Measurements from ENCODE around the gene TRRAP.

TRRAP gene

DNA sequence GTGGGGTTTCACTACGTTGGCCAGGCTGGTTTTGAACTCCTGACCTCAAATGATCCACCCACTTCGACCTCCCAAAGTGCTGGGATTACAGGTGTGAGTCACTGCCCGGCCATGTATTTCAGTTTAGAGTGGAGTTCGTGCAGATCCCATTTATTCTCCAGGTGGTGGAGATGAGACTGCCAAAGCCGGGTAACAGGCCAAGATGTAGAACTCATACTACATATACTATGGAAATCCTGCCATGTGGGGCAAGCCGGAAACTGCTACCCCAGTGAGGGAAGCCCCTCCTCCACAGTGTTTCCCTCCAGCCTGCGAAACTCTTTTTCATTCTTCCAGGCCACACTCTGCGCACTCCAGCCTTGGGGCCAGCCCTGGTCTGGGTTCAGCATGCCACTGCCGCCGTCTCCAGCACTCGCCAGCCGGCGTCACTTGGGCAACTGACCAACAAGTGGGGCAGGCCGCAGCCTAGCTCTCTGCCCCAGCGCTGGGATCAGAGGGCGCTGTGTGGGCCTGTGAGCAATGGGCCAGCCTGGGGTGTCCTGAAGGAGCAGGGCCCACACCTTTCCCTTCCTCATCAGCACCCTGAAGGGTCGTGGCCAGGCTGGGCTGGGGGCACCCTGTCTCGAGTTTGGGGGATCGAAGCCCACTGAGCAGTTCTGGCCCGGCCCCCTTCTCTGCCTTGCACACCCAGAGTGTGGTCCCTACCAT, 122.0 kb downstream of the TRRAP start:
- peaks cover 31% of the 10 kb centered on the region for H3K36me3 Mint-ChIP-seq
- peaks cover 10% of the 10 kb centered on the region for H3K4me1 Mint-ChIP-seq
- no peak overlapping the region for H3K27ac Mint-ChIP-seq
- ATAC-seq (ENCODE audit: low read depth), result no peak
- no peak overlapping the region for H3K4me3 Mint-ChIP-seq
- no peaks in the 10 kb centered on the region for H3K9me3 Mint-ChIP-seq
- no peaks in the 10 kb centered on the region for H3K27me3 Mint-ChIP-seq
- no peak for DNase-seq (ENCODE audit: low spot score in 2 of 2)

DNA sequence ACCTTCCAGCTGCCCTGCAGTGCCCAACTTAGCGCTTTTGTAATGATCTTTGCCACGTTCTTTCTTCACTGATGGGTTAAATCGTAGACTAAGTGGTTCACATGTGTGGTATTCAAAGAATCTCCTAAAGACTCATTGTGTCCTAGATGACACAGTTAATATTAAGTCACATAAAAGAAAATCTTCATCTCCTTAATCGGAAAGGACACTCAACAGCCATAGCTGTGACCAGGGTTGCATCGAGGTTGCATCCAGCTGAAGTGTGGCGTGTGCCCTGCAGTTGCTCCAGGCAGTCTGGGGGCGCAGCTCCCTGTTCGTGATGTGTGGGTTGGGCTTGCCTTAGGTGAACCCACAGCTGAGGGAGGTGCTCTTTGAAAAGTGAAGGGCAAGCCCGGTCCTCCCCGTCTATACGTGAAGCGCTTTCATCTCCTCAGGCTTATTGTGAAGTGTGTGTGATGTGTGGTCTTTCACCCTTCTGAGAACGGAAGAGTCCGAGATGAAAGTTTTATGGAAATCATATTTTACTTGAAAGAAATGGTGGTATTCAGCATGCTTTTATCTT, 122.7 kb downstream of the TRRAP start:
- H3K36me3 Mint-ChIP-seq, result peaks cover 29% of the 10 kb centered on the region
- H3K4me3 Mint-ChIP-seq, result no peak overlapping the region
- H3K27me3 Mint-ChIP-seq, result no peaks in the 10 kb centered on the region
- H3K9me3 Mint-ChIP-seq, result no peaks in the 10 kb centered on the region
- DNase-seq (ENCODE audit: low spot score in 2 of 2), result no peak
- H3K4me1 Mint-ChIP-seq, result peaks cover 5% of the 10 kb centered on the region
- no peak for ATAC-seq (ENCODE audit: low read depth)
- H3K27ac Mint-ChIP-seq, result no peak overlapping the region

DNA sequence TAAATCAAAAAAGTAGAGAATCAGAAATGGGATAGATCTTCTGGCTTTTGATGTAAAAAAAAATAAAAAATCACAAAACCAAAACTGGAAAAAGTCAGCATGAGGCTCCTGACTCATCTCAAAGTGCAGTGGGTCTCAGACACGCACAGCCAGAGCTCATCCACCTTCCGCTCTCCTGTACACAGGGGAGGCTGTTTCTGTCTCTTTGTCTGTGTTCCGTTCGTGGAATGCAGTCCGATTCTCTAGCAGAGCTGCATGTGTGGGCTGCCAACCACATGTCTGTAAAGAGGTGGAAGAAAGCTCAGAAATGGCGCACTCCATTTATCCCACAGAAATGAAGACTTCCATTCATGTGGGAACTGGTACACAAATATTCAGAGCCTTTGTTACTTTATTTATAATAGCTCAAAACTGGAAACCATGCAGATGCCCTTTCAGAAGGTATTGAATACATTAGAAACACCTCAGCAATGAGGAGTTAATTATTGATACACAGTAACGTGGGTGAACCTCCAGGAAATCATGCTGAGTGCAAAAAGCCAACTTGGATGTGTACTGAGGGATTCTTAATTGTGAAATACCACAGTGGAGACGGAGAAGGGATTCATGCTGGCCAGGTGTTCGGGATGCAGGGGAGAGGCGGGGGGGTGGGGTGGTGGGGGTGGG, 123.3 kb downstream of the TRRAP start:
- Mint-ChIP-seq H3K9me3 (no peaks in the 10 kb centered on the region), H3K4me1 (peaks cover 3% of the 10 kb centered on the region), H3K27me3 (no peaks in the 10 kb centered on the region), H3K27ac (peak overlapping the region; percentile 55), H3K4me3 (no peak overlapping the region), H3K36me3 (peaks cover 30% of the 10 kb centered on the region)
- no peak for ATAC-seq (ENCODE audit: low read depth)
- no peak for DNase-seq (ENCODE audit: low spot score in 2 of 2)

DNA sequence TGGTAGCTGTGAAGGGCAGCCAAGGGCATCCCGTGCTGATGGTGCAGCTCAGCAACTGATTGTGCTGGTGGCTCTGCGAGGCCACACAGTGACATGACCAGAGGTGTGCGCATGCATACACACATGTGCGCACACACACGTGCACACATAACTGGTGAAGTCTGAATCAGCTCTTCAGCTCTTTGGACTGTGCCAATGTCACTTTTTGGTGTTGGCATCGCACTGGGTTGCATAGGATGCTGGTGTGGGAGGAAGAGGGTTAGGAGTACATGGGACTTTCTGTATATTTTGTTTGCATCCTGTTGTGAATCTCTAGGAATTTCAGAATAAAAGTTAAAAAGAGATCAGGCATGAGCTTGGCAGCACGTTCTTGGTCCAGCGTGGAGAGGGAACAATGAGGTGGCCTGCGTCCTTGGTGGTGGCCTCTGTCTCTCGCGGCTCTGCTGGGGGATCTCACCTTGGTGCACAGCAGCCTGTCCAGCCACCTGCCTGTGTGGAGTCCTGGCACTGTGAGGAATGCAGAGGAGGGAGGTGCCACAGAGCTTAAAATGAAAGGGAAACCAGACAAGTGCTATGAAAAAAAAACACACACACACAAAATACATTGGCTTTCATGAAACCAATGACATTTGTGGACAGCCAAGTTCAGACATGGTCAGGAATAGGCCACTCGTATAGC, 124.0 kb downstream of the TRRAP start:
- Mint-ChIP-seq H3K9me3 (no peaks in the 10 kb centered on the region), H3K4me1 (peaks cover 3% of the 10 kb centered on the region), H3K27me3 (no peaks in the 10 kb centered on the region), H3K4me3 (no peak overlapping the region), H3K36me3 (peaks cover 34% of the 10 kb centered on the region), H3K27ac (no peak overlapping the region)
- ATAC-seq (ENCODE audit: low read depth) (no peak), DNase-seq (ENCODE audit: low spot score in 2 of 2) (no peak)

DNA sequence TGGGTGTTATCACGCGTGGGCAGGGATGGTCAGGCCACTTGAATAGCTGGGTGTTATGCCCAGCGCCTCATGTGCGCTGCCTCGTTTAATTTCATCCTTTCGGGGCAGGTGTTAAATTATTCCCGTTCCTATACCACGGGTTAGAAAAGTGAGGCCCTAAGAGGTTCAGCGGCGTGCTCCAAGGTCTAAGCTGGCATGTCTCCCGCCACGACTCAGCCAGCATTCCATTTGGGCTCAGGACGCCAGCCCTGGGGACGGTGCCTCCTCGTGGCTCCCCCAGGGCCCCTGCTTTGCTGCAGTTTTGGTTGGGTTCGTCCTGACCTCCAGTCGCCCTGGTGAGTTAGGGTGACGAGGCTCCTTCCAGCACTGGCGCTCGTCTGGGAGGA, 124.5 kb downstream of the TRRAP start:
- no peak overlapping the region for H3K4me3 Mint-ChIP-seq
- no peaks in the 10 kb centered on the region for H3K27me3 Mint-ChIP-seq
- peaks cover 34% of the 10 kb centered on the region for H3K36me3 Mint-ChIP-seq
- peaks cover 3% of the 10 kb centered on the region for H3K4me1 Mint-ChIP-seq
- ATAC-seq (ENCODE audit: low read depth) (no peak), DNase-seq (ENCODE audit: low spot score in 2 of 2) (no peak)
- H3K27ac Mint-ChIP-seq, result no peak overlapping the region
- H3K9me3 Mint-ChIP-seq, result no peaks in the 10 kb centered on the region

DNA sequence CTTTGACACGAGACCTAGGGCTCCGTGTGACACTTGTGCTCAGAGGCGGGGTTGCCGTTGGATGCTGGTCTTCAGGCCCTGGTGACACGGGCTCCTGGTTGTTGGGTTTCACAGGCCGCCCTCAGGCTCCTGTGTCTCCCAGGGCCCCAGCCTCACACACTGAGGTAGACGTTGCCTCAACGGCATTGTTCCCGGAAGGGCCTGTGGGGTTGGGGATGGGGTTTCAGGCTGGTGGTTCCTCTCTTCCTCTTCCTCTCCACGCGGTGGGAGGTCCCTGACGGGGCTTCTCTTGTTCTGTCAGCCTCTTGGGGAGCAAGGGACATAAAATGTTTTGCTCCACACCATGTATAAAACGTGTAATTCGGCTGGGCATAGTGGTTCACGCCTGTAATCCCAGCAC, 125.1 kb downstream of the TRRAP start:
- Mint-ChIP-seq H3K4me1 (peaks cover 3% of the 10 kb centered on the region), H3K27ac (no peak overlapping the region), H3K36me3 (peaks cover 37% of the 10 kb centered on the region), H3K27me3 (no peaks in the 10 kb centered on the region), H3K9me3 (no peaks in the 10 kb centered on the region), H3K4me3 (no peak overlapping the region)
- no peak for DNase-seq (ENCODE audit: low spot score in 2 of 2)
- ATAC-seq (ENCODE audit: low read depth), result no peak

DNA sequence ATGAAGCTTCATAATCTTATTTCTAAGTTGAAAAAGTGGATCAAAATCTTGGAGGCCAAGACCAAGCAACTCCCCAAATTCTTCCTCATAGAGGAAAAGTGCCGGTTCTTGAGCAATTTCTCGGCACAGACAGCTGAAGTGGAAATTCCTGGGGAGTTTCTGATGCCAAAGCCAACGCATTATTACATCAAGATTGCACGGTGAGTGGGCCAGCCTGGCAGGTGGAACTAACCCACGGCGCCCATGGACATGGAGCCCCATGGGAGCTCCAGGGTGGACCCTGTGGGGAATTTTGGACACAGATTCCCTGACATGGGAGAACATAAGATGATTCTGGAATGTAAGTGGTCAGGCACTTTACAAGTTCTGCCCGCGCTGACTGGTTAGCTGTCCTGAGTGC, 125.9 kb downstream of the TRRAP start:
- H3K36me3 Mint-ChIP-seq, result peaks cover 37% of the 10 kb centered on the region
- peaks cover 3% of the 10 kb centered on the region for H3K4me1 Mint-ChIP-seq
- no peak overlapping the region for H3K27ac Mint-ChIP-seq
- no peak for DNase-seq (ENCODE audit: low spot score in 2 of 2)
- H3K27me3 Mint-ChIP-seq, result no peaks in the 10 kb centered on the region
- ATAC-seq (ENCODE audit: low read depth), result no peak
- no peaks in the 10 kb centered on the region for H3K9me3 Mint-ChIP-seq
- H3K4me3 Mint-ChIP-seq, result no peak overlapping the region

DNA sequence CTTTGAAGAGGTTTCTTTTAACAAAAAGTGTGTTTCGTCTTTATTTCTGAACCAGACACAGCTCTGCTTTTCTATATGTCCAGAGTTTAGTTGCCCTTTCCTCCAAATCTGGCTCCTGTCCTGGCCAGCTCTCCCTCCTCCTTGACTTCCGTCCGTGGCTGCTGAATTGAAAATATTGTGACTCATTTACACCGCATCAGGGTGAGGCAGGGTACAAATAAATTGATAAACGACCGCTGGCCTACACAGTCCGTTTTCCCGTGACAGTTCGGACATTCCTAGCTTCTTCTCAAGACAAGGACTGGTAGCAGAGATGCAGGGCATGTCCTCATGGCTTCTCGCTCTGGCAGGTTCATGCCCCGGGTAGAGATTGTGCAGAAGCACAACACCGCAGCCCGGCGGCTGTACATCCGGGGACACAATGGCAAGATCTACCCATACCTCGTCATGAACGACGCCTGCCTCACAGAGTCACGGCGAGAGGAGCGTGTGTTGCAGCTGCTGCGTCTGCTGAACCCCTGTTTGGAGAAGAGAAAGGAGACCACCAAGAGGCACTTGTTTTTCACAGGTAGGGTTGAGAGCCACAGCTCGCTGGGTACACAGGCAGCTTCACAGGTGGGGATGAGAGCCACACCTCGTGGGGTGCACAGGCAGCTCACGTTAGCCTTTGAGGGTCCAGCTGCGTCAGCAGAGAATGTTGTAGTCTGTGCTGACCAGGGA, 126.6 kb downstream of the TRRAP start:
- Mint-ChIP-seq H3K9me3 (no peaks in the 10 kb centered on the region), H3K36me3 (peaks cover 33% of the 10 kb centered on the region), H3K4me3 (no peak overlapping the region), H3K27ac (peak overlapping the region; percentile 75), H3K27me3 (no peaks in the 10 kb centered on the region), H3K4me1 (peaks cover 3% of the 10 kb centered on the region)
- DNase-seq (ENCODE audit: low spot score in 2 of 2) (no peak), ATAC-seq (ENCODE audit: low read depth) (no peak)

DNA sequence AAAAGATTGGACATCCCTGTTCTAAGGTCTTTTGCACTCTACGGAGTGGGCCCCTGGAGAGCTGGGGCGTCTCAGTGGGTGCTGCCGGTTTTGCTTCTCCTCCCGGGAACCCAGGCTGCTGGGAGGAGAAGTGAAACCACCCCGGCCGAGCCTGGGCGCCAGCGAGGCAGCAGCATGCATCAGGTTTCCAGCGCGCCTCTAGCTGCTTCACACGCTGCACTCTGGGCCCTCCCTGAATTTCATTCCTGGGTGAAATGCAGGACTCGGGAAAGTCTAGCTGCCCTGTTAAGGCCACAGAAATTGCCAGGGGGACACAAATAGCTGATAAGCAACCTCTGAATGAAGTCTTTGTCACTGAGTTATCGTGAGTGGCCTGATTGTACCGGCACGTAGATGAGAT, 127.4 kb downstream of the TRRAP start:
- H3K4me3 Mint-ChIP-seq, result no peak overlapping the region
- H3K27me3 Mint-ChIP-seq, result no peaks in the 10 kb centered on the region
- H3K36me3 Mint-ChIP-seq, result peaks cover 40% of the 10 kb centered on the region
- DNase-seq (ENCODE audit: low spot score in 2 of 2), result peak; percentile 34 to 37
- ATAC-seq (ENCODE audit: low read depth), result peak; percentile 95
- H3K9me3 Mint-ChIP-seq, result no peaks in the 10 kb centered on the region
- peaks cover 3% of the 10 kb centered on the region for H3K4me1 Mint-ChIP-seq
- peak overlapping the region; percentile 75 for H3K27ac Mint-ChIP-seq

DNA sequence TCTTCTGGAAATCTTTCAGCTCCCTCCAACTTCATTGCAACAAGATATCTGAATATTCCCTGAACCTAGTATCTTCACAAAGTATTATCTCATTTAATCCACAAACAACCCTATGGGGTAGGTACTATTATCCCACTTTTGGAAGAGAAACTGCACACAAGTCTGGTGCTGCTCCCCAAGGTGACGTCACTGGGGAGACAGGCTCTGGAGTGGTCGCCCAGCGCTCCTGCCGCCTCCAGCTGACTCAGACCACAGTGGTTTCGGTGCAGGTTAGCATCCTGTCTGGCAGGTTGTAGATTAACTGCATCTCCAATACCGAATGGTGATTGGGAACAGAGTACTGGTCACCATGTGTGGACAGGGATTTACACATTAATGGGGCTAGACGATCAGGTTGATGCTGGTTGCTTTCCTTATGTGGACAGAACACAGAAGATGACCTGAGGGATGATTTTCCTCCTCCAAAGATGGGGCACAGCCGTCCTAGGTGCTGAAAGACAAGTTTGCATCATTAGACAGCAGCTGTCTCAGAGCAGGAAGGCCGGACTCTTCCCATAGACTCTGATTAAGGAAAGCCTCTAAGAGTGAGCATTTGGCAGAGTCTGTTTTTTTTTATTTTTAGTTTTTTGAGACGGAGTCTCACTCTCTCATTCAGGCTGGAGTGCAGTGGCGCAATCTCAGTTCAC, 128.6 kb downstream of the TRRAP start:
- DNase-seq (ENCODE audit: low spot score in 2 of 2), result no peak
- H3K27me3 Mint-ChIP-seq, result no peaks in the 10 kb centered on the region
- no peak for ATAC-seq (ENCODE audit: low read depth)
- no peak overlapping the region for H3K27ac Mint-ChIP-seq
- H3K4me3 Mint-ChIP-seq, result no peak overlapping the region
- no peaks in the 10 kb centered on the region for H3K9me3 Mint-ChIP-seq
- H3K36me3 Mint-ChIP-seq, result peaks cover 34% of the 10 kb centered on the region
- H3K4me1 Mint-ChIP-seq, result peaks cover 3% of the 10 kb centered on the region

DNA sequence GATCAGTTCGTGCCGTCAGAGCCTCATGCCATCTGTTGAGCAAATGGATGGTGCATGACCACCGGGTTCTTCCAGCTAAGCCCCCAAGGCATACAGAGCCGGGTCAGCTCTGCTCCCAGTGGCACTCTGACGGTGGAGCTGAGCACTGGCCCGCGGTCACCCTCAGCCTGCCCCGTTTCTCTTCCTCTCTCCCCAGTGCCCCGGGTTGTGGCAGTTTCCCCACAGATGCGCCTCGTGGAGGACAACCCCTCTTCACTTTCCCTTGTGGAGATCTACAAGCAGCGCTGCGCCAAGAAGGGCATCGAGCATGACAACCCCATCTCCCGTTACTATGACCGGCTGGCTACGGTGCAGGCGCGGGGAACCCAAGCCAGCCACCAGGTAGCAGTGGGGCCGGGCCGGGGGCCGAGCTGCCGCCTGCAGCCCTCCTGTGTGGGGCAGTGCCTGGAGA, 129.9 kb downstream of the TRRAP start:
- peaks cover 33% of the 10 kb centered on the region for H3K36me3 Mint-ChIP-seq
- DNase-seq (ENCODE audit: low spot score in 2 of 2) (no peak), ATAC-seq (ENCODE audit: low read depth) (no peak)
- no peaks in the 10 kb centered on the region for H3K9me3 Mint-ChIP-seq
- H3K27ac Mint-ChIP-seq, result no peak overlapping the region
- H3K4me1 Mint-ChIP-seq, result peaks cover 3% of the 10 kb centered on the region
- H3K4me3 Mint-ChIP-seq, result no peak overlapping the region
- no peaks in the 10 kb centered on the region for H3K27me3 Mint-ChIP-seq

DNA sequence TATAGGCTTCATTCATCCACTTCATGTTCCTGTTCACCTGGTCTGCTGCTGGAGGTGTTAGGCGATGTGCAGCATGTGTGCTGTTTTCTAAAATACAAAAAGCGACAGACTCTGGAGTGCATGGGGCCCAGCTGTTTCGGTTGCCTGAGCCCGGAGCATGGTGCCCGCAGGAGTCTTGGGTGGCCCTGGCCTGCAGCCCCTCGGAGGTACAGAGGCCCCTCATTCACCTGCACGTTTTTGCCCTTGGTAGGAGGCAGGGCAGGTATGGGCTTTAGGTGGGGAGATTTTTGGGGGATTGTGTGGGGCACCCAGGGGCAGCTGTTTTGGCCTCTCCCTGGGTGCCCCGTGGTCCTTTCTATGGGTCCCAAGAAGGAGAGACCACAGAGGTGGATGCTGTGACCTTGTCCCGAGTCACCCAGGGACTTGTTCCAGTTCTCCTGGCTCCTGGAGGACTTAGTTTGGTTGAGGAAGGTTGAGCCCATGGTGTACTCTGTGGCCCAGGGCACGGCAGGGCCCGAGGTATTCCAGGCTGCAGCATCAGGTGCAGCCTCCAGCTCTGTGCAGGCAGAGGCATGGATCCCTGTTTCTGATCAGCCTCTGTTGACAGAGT, 130.7 kb downstream of the TRRAP start:
- ATAC-seq (ENCODE audit: low read depth) (no peak), DNase-seq (ENCODE audit: low spot score in 2 of 2) (no peak)
- no peaks in the 10 kb centered on the region for H3K9me3 Mint-ChIP-seq
- H3K4me1 Mint-ChIP-seq, result peaks cover 3% of the 10 kb centered on the region
- H3K4me3 Mint-ChIP-seq, result no peak overlapping the region
- no peak overlapping the region for H3K27ac Mint-ChIP-seq
- H3K27me3 Mint-ChIP-seq, result no peaks in the 10 kb centered on the region
- peaks cover 33% of the 10 kb centered on the region for H3K36me3 Mint-ChIP-seq

DNA sequence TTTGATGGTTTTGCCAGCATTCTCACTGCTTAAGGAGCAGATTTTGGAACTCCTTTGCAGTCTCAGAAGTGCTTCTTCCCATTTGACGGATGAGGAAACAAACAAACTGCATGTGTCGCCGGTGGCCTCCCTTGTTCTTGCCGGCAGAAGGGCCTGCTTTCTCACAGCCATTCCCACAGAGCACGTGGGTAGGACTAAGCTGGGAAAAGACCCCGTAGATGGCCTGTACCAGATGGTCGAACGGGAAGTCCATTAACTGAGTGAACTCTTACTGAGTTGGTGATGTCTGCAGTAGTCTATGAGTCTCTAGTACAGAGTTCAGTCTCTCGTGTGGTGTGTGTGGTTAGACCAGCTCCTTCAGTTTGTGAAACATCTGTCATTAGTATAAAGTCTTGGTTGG, 131.9 kb downstream of the TRRAP start:
- Mint-ChIP-seq H3K27ac (no peak overlapping the region), H3K36me3 (peaks cover 39% of the 10 kb centered on the region), H3K9me3 (no peaks in the 10 kb centered on the region), H3K27me3 (no peaks in the 10 kb centered on the region), H3K4me3 (no peak overlapping the region), H3K4me1 (no peaks in the 10 kb centered on the region)
- ATAC-seq (ENCODE audit: low read depth), result no peak
- DNase-seq (ENCODE audit: low spot score in 2 of 2), result no peak
